GM18867 (cell line): ENCODE measurements around the gene FCRL6.

Experiments
- ATAC-seq: cut with Tn5 transposase; IDR thresholded peaks from one replicate; pipeline ENCODE4 v1.9.1; 2021; ENCODE audit warnings: mild to moderate bottlenecking, moderate library complexity; ENCODE audit not compliant: unreplicated experiment

Gene FCRL6

DNA sequence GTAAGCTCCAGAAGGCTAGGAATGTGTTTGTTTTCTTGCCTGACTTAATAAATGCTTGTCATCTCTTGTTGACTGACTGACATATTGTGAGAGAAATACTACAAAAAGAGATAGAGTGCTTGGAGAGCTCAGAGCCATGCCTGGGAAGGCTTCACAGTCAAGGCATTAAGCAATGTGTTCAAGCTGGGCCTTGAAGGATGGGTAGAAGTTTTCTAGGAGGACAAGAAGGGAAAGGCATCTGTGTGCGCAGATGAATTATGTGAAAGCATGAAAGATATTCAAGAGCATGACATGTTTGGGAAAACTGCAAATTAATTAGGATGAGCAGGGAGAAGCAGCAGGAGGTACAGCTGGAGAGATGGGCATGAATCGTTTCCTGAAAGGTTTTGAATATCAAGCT lies 30.1 kb downstream of the FCRL6 start:
- ATAC-seq, result no peak

DNA sequence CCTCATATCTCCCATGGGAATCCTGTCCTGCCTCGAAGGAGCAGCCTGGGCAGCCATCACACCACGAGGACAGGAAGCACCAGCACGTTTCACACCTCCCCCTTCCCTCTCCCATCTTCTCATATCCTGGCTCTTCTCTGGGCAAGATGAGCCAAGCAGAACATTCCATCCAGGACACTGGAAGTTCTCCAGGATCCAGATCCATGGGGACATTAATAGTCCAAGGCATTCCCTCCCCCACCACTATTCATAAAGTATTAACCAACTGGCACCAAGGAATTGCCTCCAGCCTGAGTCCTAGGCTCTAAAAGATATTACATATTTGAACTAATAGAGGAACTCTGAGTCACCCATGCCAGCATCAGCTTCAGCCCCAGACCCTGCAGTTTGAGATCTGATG lies 33.2 kb downstream of the FCRL6 start:
- ATAC-seq, result no peak

GRCh38 chr1:159835862-159836525 lies 33.8 kb downstream of the FCRL6 start:
- ATAC-seq, result no peak

DNA sequence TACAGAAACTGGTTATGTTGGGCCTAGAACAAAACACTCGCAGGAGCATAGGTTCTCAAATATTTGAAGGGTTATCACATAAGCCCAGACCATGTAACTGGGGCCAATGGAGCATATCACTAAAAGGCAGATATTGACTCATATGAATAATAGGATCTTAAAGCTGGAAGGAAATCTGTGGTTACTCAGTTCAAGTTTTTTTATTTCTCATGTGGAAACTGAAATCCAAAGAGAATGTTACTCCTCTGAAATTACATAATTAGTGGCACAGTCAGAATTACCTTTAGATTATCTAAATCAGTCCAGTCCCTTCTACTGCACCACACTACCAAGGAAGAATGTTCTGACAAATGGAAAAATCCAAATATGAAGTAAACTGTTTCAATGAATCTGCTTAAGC lies 36.6 kb downstream of the FCRL6 start:
- ATAC-seq, result peak; percentile 44

GRCh38 chr1:159839116-159839849 lies 37.1 kb downstream of the FCRL6 start:
- peak; percentile 60 for ATAC-seq

GRCh38 chr1:159841749-159842148 lies 39.6 kb downstream of the FCRL6 start:
- no peak for ATAC-seq

GRCh38 chr1:159843459-159843858 lies 41.3 kb downstream of the FCRL6 start:
- no peak for ATAC-seq

- no peak for ATAC-seq
Observed at GRCh38 chr1:159845751-159846629, 43.8 kb downstream of the FCRL6 start.

- ATAC-seq, result no peak
Observed at GRCh38 chr1:159847231-159847630, 45.1 kb downstream of the FCRL6 start.

- no peak for ATAC-seq
Observed at GRCh38 chr1:159848326-159848725, 46.2 kb downstream of the FCRL6 start.

- no peak for ATAC-seq
Observed at GRCh38 chr1:159849626-159850366, 47.6 kb downstream of the FCRL6 start.

DNA sequence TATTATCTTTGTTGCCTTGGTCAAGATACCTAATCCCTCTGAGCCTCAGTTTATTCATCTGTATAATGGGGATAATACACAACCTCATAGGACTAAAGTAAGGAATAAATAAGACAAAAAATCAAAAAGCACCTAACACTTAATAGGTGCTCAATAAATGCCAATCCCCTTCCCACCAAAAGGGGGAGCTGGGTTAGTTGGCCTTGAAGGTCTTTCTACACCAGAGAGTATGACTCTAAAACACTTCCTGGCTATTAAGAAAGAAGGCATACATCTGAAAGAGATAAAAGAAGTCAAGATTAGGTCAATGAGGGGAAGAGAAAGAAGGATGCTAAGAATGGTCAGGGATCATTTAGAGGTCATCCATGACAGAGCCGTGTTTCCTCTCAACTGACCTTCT lies 49.2 kb downstream of the FCRL6 start:
- ATAC-seq, result no peak

DNA sequence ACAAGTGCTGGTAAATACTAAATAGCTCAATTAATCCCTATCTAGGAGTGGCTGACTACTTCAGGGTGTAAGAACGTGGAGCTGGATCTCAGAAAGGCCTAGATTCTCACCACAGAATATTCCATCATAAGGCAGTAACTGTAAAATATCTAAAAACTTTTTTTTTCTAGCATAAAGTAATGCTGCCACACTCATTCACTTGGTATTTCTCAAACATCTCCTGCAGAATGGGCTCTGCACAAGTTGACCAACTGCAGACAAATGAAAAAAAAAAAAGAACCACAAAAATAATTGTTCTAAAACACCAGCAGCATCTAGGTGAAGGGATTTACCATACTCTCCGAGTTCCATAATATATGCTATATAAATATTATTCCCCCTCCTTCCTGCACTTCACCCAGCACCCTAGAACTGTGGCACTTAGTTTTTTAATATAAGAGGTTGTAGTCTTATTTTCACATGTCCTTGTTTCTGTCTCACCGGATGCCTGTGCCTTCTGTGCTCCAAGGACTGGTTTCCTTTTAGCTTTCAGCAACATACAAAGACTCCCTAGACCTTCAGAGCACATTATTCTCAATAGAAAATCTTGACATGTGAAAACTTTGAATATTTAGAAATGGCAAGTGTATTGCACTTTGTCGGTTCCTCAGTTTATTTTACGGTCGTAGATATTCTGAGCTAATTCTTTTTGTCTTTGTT lies 51.4 kb downstream of the FCRL6 start:
- ATAC-seq, result no peak

DNA sequence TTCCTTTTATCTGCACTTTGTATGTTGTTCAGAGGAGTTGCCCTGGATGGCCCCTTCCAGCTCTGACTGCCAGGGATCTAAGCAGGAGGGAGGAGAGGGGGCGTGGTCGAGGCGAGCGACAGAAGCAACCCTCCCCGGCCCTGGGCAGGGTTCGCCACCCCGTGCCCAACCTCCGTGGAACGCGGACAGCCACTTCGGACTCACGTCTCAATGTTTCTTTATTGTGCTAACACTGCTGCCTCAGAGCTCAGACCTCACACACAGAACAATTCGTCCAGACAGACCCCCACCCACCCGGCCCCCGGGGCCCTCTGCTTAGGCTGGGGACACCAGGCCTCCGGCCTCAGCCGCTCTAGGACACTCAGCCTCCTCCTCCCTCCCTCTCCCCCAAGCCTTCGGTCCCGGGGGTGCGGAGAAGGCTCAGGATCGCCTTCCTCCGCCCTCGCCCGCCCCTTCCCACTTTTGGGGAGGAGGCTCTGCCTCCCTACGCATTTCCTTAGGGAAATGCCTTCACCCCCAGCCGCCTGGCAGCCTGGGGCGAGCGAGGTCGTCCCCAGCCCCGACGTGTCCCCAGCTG lies 52.0 kb downstream of the FCRL6 start:
- no peak for ATAC-seq

DNA sequence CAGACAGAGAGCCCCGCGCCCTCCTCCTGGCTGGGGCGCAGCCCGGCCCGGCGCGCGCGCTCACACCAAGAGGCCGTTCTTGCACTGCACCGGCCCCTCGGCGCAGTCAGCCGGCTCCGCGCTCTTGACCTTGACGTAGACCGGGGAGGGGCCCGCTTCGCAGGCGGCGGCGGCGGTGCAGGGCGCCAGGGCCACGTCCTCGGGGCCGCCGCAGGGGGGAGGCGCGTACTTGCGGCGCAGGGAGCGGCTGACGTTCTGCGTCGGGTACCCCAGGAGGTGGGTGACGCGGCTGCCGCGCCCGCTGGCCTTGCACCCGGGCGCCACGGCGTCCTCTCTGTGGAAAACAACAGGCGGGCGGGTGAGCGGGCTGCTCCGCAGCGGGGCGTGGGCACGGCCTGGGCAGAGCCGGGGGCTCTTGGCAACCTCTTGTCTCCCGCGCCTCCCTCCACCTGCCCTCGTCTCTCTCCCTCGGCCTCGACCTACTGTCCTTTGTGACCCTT lies 52.6 kb downstream of the FCRL6 start:
- peak; percentile 90 for ATAC-seq

DNA sequence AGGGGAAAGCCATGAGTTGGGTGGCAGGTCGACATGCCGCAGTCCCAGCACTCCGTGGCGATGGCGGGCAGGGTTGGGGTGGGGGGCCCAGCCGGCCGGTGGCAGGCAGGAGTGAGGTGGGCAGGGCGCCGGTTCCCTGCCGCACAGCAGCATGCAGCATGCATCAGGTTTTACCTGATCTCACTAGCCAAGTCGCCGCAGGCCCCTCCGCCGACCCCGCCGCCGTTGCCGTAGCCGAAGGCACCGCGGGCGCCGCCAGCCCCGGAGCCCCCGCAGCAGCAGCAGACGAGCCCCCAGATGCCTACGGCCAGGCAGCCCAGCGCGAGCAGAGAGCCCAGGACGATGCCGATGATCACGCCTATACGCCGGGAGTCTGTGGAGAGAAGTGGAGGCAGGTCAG lies 53.5 kb downstream of the FCRL6 start:
- no peak for ATAC-seq

DNA sequence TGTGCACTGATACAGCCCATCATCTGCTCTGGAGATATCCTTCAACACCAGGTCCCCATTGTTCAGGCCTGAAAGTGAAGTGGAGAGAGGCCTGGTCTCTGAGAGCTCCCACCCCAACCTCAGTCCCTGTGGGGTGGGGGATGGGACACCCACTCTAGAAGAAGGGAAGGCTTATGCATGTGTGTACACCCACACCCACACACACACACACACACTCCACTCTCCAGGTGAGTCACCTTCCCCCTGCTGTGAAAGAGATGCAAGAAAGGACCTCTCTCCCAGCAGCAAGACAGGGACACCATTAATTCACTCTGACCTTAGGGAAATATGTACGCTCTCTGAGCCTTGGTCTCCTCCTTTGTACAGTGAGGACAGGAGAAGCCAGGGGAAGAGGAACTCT lies 54.4 kb downstream of the FCRL6 start:
- ATAC-seq, result no peak

GRCh38 chr1:159857889-159858288 lies 55.7 kb downstream of the FCRL6 start:
- ATAC-seq, result no peak

DNA sequence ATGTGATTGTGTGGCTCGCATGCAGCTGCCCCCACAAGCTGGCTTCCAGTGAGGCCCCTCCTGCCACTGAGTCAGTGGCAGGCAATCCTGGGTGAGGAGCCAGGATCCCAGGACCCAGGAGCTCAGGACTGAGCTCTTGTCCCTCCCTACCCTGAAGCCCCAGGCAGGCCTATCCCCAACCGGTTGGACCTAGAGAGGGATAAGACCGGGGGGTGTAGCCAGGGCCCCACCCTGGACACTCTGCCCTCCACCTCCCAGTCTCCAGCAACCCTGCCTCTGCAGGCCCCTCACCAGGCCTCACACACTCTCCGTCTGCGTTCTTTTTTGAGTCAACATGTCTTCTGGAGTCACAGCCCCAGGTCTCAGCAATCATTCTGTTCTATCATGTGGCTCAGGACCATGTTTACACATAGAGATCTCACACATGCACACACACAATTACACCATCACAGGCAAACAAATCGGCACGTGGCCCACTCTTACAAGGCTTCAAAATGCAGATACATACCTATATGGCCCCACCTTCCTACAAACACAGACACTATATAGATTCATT lies 57.7 kb downstream of the FCRL6 start:
- no peak for ATAC-seq

DNA sequence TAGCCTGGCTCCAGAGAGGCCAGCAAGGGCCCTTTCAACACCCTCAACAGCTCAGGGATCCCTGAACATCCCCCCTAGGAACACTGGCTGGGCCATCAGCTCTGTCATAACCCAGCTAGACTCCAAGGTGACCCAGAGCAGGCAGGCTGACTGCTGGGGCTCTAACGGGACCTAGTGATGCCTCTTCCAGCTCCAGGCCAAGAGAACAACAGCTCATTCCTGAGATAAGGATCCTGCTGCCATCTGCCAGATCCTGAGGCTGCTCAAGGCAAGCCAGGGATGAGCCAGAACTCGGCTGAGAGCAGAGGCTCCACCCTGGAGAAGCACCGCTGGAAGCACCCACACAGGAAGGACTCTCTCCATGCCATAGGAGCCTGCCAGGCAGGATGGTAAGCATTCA lies 58.3 kb downstream of the FCRL6 start:
- ATAC-seq, result no peak
